Measurements from ENCODE around the gene CXCL3. TPM values are rescaled to one million over a fixed set of nuclear protein-coding genes. Genes with fewer than 3 reads are reported as not detected.
"Not testable (repeated sequence)": the region's sequence is repeated elsewhere in the genome, so short reads cannot be mapped to it uniquely, and the experiment has no call there.

The CXCL3 gene
- total and polyA plus RNA-seq, 9 of the 15 experiments (the other 6 are each of a cell fraction or from before 2014, with no cell fraction given), result 2.3 to 8.9 (median 6.1) TPM

DNA sequence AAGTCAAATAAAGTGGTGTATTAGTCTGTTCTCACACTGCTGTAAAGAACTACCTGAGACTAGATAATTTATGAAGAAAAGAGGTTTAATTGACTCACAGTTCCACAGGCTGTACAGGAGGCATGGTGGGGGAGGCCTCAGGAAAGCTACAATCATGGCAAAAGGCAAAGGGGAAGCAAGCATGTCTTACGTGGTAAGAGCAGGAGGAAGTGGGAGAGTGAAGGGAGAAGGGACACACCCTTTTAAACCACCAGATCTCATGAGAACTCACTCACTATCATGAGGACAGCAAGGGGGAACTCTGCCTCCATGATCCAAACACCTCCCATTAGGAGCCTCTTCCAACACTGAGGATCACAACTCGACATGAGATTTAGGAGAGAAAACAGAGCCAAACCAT lies 40.5 kb upstream of the CXCL3 start:
- CTCF ChIA-PET (ENCODE audit: low intra/inter-chr PET ratio); H3K79me2 ChIP-seq (ENCODE audit: control insufficient read depth, insufficient read depth, low read length); in situ Hi-C loops (cut with MboI); H4K20me1 ChIP-seq (replicated peaks; ENCODE audit: control insufficient read depth, insufficient read depth, low read length); H3K9me3 ChIP-seq (replicated peaks; ENCODE audit: control insufficient read depth, insufficient read depth, low read depth, low read length); H3K36me3 ChIP-seq (ENCODE audit: control insufficient read depth, insufficient read depth, low read length); H3K27me3 ChIP-seq (ENCODE audit: control insufficient read depth in 2 of 2, insufficient read depth in 2 of 2, low read length in 2 of 2); intact Hi-C loops (cut with micrococcal nuclease); H3K9ac ChIP-seq (ENCODE audit: insufficient read depth in 1 of 2, low read depth in 2 of 2, low read length in 2 of 2); H3K9me1 ChIP-seq (ENCODE audit: control insufficient read depth, insufficient read depth, low read length); BruUV-seq (replicated peaks); H3K4me3 ChIP-seq; FAIRE-seq; TF ChIP-seq NR2C1 (IDR thresholded peaks at IDR 0.05): not testable (repeated sequence)
- Histone ChIP-seq H2AFZ (ENCODE audit: low read depth, low read length) (peak overlapping the region; percentile 88), H3K4me2 (ENCODE audit: insufficient read depth, low read length) (0 out of 2 replicates have a peak overlapping the region, but pooled peaks have one; percentile 10), H3K27ac (ENCODE audit: extremely low read depth, low read depth, low read length) (peak overlapping the region; percentile 55), H3K4me1 (replicated peaks in 1 of 2; ENCODE audit: control insufficient read depth in 2 of 2, insufficient read depth in 2 of 2, low read length in 2 of 2) (peaks cover 0 to 10% of the 10 kb centered on the region in 2 experiments; a peak in 3 of 5 replicates)
- POLR2A ChIA-PET, result interaction anchor here (0.8 to 1.4 kb wide), 3 partner anchors 14 to 516 kb away, joined by 3 to 4 read pairs (median 3); no protein-coding TSS in a partner anchor
- 10% methylated on average over 2 of the region's 2 CpGs for WGBS (ENCODE audit: insufficient coverage, low coverage, missing lambda C conversion rate)
- DNase-seq (ENCODE audit: extremely low read depth in 1 of 4, low spot score in 3 of 4), result peak in 1 of 4 experiments; percentile 38
- ATAC-seq, result peak; percentile 60
- TF ChIP-seq, protein P1, sequence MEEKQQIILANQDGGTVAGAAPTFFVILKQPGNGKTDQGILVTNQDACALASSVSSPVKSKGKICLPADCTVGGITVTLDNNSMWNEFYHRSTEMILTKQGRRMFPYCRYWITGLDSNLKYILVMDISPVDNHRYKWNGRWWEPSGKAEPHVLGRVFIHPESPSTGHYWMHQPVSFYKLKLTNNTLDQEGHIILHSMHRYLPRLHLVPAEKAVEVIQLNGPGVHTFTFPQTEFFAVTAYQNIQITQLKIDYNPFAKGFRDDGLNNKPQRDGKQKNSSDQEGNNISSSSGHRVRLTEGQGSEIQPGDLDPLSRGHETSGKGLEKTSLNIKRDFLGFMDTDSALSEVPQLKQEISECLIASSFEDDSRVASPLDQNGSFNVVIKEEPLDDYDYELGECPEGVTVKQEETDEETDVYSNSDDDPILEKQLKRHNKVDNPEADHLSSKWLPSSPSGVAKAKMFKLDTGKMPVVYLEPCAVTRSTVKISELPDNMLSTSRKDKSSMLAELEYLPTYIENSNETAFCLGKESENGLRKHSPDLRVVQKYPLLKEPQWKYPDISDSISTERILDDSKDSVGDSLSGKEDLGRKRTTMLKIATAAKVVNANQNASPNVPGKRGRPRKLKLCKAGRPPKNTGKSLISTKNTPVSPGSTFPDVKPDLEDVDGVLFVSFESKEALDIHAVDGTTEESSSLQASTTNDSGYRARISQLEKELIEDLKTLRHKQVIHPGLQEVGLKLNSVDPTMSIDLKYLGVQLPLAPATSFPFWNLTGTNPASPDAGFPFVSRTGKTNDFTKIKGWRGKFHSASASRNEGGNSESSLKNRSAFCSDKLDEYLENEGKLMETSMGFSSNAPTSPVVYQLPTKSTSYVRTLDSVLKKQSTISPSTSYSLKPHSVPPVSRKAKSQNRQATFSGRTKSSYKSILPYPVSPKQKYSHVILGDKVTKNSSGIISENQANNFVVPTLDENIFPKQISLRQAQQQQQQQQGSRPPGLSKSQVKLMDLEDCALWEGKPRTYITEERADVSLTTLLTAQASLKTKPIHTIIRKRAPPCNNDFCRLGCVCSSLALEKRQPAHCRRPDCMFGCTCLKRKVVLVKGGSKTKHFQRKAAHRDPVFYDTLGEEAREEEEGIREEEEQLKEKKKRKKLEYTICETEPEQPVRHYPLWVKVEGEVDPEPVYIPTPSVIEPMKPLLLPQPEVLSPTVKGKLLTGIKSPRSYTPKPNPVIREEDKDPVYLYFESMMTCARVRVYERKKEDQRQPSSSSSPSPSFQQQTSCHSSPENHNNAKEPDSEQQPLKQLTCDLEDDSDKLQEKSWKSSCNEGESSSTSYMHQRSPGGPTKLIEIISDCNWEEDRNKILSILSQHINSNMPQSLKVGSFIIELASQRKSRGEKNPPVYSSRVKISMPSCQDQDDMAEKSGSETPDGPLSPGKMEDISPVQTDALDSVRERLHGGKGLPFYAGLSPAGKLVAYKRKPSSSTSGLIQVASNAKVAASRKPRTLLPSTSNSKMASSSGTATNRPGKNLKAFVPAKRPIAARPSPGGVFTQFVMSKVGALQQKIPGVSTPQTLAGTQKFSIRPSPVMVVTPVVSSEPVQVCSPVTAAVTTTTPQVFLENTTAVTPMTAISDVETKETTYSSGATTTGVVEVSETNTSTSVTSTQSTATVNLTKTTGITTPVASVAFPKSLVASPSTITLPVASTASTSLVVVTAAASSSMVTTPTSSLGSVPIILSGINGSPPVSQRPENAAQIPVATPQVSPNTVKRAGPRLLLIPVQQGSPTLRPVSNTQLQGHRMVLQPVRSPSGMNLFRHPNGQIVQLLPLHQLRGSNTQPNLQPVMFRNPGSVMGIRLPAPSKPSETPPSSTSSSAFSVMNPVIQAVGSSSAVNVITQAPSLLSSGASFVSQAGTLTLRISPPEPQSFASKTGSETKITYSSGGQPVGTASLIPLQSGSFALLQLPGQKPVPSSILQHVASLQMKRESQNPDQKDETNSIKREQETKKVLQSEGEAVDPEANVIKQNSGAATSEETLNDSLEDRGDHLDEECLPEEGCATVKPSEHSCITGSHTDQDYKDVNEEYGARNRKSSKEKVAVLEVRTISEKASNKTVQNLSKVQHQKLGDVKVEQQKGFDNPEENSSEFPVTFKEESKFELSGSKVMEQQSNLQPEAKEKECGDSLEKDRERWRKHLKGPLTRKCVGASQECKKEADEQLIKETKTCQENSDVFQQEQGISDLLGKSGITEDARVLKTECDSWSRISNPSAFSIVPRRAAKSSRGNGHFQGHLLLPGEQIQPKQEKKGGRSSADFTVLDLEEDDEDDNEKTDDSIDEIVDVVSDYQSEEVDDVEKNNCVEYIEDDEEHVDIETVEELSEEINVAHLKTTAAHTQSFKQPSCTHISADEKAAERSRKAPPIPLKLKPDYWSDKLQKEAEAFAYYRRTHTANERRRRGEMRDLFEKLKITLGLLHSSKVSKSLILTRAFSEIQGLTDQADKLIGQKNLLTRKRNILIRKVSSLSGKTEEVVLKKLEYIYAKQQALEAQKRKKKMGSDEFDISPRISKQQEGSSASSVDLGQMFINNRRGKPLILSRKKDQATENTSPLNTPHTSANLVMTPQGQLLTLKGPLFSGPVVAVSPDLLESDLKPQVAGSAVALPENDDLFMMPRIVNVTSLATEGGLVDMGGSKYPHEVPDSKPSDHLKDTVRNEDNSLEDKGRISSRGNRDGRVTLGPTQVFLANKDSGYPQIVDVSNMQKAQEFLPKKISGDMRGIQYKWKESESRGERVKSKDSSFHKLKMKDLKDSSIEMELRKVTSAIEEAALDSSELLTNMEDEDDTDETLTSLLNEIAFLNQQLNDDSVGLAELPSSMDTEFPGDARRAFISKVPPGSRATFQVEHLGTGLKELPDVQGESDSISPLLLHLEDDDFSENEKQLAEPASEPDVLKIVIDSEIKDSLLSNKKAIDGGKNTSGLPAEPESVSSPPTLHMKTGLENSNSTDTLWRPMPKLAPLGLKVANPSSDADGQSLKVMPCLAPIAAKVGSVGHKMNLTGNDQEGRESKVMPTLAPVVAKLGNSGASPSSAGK (IDR thresholded peaks at IDR 0.05), result peak; percentile 81
- TF ChIP-seq ZNF76 (CRISPR knock-in tag; IDR thresholded peaks at IDR 0.05; ENCODE audit: borderline replicate concordance) (peak; percentile 64; the same call in 1 of the 2 replicates), L3MBTL2 (IDR thresholded peaks at IDR 0.05) (peak; percentile 83), NR2C1 (tag; IDR thresholded peaks at IDR 0.05) (peak; percentile 40; the same call in 1 of the 2 replicates), SMAD4 (CRISPR knock-in tag; conservative IDR thresholded peaks at IDR 0.05) (peak; percentile 77; the same call in 1 of the 2 replicates)
- TF ChIP-seq, protein P2, sequence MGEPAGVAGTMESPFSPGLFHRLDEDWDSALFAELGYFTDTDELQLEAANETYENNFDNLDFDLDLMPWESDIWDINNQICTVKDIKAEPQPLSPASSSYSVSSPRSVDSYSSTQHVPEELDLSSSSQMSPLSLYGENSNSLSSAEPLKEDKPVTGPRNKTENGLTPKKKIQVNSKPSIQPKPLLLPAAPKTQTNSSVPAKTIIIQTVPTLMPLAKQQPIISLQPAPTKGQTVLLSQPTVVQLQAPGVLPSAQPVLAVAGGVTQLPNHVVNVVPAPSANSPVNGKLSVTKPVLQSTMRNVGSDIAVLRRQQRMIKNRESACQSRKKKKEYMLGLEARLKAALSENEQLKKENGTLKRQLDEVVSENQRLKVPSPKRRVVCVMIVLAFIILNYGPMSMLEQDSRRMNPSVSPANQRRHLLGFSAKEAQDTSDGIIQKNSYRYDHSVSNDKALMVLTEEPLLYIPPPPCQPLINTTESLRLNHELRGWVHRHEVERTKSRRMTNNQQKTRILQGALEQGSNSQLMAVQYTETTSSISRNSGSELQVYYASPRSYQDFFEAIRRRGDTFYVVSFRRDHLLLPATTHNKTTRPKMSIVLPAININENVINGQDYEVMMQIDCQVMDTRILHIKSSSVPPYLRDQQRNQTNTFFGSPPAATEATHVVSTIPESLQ (CRISPR knock-in tag; IDR thresholded peaks at IDR 0.05), result peak; percentile 68; the same call in 1 of the 2 replicates

Data from K562 (cell line).